Colonic mucosa (tissue), 4 donors: ENCODE data around the gene CDC27. TPM values are rescaled to one million over a fixed set of nuclear protein-coding genes. Genes with fewer than 3 reads are reported as not detected.

ENCODE experiments used
- DNase-seq: peaks from one replicate; pipeline ENCODE4 v3.0.0-alpha.2; 2020
- H3K27ac ChIP-seq: fragments of 200-600 bp; one replicate; pipeline ENCODE4 v1.8.0; 2021
- H3K27me3 ChIP-seq: fragments of 200-600 bp; one replicate; pipeline ENCODE4 v1.8.0; 2021
- H3K36me3 ChIP-seq: fragments of 200-600 bp; one replicate; pipeline ENCODE4 v1.8.0; 2021
- H3K4me1 ChIP-seq: fragments of 200-600 bp; one replicate; pipeline ENCODE4 v1.8.0; 2021; ENCODE audit warnings: mild to moderate bottlenecking
- H3K4me3 ChIP-seq: fragments of 200-600 bp; one replicate; pipeline ENCODE4 v1.8.0; 2021
- H3K9ac ChIP-seq, 2 donors: one replicate each; pipeline ENCODE4 v1.7.0; 2013; ENCODE audit warnings: control low read depth in 2 of 2, low read depth in 2 of 2, low read length in 2 of 2
- H3K9me3 ChIP-seq: fragments of 200-600 bp; one replicate; pipeline ENCODE4 v1.8.0; 2021
- CTCF ChIP-seq: fragments of 200-600 bp; IDR thresholded peaks from one replicate; pipeline ENCODE4 v1.8.0; 2022; ENCODE audit warnings: antibody characterized with exemption, mild to moderate bottlenecking
- intact Hi-C: fragments of 100-400 bp; cut with DNase I; formaldehyde crosslinking; loops from one replicate; pipeline ENCODE4 v1.14.1; 2022
- total RNA-seq, 2 donors: library from RNA; stranded (reverse); fragmentation: NEBNext Ultra II Directional in 1 of 2; extraction: Animal tissue kit (Norgen Biotek cat#: 25700) in 1 of 2; gene quantifications; one replicate each; pipeline ENCODE4 v1.2.1, GENCODE V29; 2021
- donor health status: healthy.
- donor health status: DM: no; HTN: no; CAD: no.
- donor health status: DM: no; HTN: no; CAD: no.

Gene CDC27
- total RNA-seq, 2 donors from 2014 or later: 60.4 to 65.5 TPM

GRCh38 chr17:47165137-47165536 lies 24.0 kb downstream of the CDC27 start:
- Histone ChIP-seq H3K27me3 (no peaks in the 10 kb centered on the region), H3K36me3 (peaks cover 7% of the 10 kb centered on the region)

GRCh38 chr17:47164263-47164662 lies 24.8 kb downstream of the CDC27 start:
- Histone ChIP-seq H3K9ac (no peak overlapping the region), H3K36me3 (peaks cover 6% of the 10 kb centered on the region), H3K4me3 (no peak overlapping the region), H3K4me1 (no peaks in the 10 kb centered on the region), H3K9me3 (no peaks in the 10 kb centered on the region), H3K27me3 (no peaks in the 10 kb centered on the region), H3K27ac (no peak overlapping the region)
- TF ChIP-seq CTCF: no peak
- DNase-seq: no peak
- intact Hi-C loops: no loop called here

More at GRCh38 chr17:47165137-47165536, 24.0 kb downstream of the CDC27 start:
- H3K9ac ChIP-seq: no peak overlapping the region
- no peaks in the 10 kb centered on the region for H3K9me3 ChIP-seq
- TF ChIP-seq CTCF: no peak
- no peak overlapping the region for H3K4me3 ChIP-seq
- H3K4me1 ChIP-seq: no peaks in the 10 kb centered on the region
- no peak for DNase-seq
- H3K27ac ChIP-seq: no peak overlapping the region
- intact Hi-C loops: no loop called here

- Histone ChIP-seq H3K36me3 (no peaks in the 10 kb centered on the region), H3K9me3 (no peaks in the 10 kb centered on the region), H3K9ac (no peak overlapping the region), H3K27ac (no peak overlapping the region), H3K4me3 (no peak overlapping the region), H3K27me3 (no peaks in the 10 kb centered on the region), H3K4me1 (no peaks in the 10 kb centered on the region)
- intact Hi-C loops: no loop called here
- no peak for TF ChIP-seq CTCF
- DNase-seq: no peak
Measured at GRCh38 chr17:47162013-47162622, 27.0 kb downstream of the CDC27 start.

- H3K9me3 ChIP-seq: no peaks in the 10 kb centered on the region
- H3K27ac ChIP-seq: no peak overlapping the region
- TF ChIP-seq CTCF: no peak
- no peak overlapping the region for H3K9ac ChIP-seq
- no peak for DNase-seq
- no peaks in the 10 kb centered on the region for H3K27me3 ChIP-seq
- intact Hi-C loops: no loop called here
- no peak overlapping the region for H3K4me3 ChIP-seq
- no peaks in the 10 kb centered on the region for H3K36me3 ChIP-seq
- no peaks in the 10 kb centered on the region for H3K4me1 ChIP-seq
Measured at GRCh38 chr17:47159315-47159714, 29.8 kb downstream of the CDC27 start.

- no peak for TF ChIP-seq CTCF
- Histone ChIP-seq H3K9me3 (no peaks in the 10 kb centered on the region), H3K4me3 (no peak overlapping the region), H3K27me3 (no peaks in the 10 kb centered on the region), H3K9ac (no peak overlapping the region), H3K4me1 (no peaks in the 10 kb centered on the region), H3K27ac (no peak overlapping the region), H3K36me3 (peaks cover 6% of the 10 kb centered on the region)
- DNase-seq: no peak
- intact Hi-C loops: no loop called here
Measured at GRCh38 chr17:47145351-47145750, 43.7 kb downstream of the CDC27 start.
